ENCODE results near the gene SLC6A3. TPM values are rescaled to one million over a fixed set of nuclear protein-coding genes. Genes with fewer than 3 reads are reported as not detected.

The SLC6A3 gene
- total RNA-seq, 2 experiments from 2014 or later, result 0.08 TPM; not detected in 1

DNA sequence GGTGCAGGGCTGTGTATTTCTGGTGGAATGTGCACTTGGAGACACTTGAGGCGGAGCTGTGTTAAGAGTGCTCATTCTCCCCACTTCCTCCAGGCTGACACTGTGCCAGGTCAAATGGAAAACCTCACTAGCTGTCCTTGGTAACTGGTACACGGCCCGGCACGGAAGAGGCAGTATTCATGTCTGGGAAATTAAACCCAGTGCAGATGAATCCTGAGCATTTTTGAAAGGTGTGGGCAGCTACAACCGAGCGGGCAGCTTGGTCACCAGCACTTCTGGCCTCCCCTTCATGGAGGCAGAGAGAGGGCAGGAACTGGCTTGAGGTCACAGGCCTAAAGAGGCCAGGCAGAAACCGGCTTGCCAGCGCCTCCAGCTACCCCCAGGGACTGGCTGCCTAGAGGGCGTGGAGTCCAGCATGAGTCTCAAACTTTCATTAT lies 101.9 kb downstream of the SLC6A3 start:
- Mint-ChIP-seq H3K27me3 (no peaks in the 10 kb centered on the region), H3K36me3 (peaks cover 15% of the 10 kb centered on the region), H3K27ac (peak overlapping the region; percentile 59), H3K4me1 (peaks cover 18% of the 10 kb centered on the region), H3K9me3 (no peaks in the 10 kb centered on the region), H3K4me3 (peak overlapping the region; percentile 27)
- no peak for DNase-seq
- POLR2A ChIA-PET, result interaction anchor here (1.8 kb wide), 1 partner anchor 9 kb away, joined by 4 read pairs; no protein-coding TSS in a partner anchor
- ATAC-seq (ENCODE audit: low read depth), result no peak

Other genes with a start within 250 kb of the SLC6A3 start
- gene SLC6A19, start 243.8 kb downstream of the SLC6A3 start, total RNA-seq, result not detected
- gene SLC6A18, start 220.1 kb downstream of the SLC6A3 start, total RNA-seq, result not detected
- under 1 TPM in 1 of 2 experiments, not detected in 1; 0.36 TPM for gene TERT, start 150.4 kb downstream of the SLC6A3 start, total RNA-seq
- 10 to 100 TPM; 80.9 to 82.7 TPM for gene CLPTM1L, start 100.3 kb downstream of the SLC6A3 start, total RNA-seq
- 10 to 100 TPM; 70.8 to 72.2 TPM for gene LPCAT1, start 78.5 kb upstream of the SLC6A3 start, total RNA-seq